ENCODE measurements around the gene MAPK1.

DNA sequence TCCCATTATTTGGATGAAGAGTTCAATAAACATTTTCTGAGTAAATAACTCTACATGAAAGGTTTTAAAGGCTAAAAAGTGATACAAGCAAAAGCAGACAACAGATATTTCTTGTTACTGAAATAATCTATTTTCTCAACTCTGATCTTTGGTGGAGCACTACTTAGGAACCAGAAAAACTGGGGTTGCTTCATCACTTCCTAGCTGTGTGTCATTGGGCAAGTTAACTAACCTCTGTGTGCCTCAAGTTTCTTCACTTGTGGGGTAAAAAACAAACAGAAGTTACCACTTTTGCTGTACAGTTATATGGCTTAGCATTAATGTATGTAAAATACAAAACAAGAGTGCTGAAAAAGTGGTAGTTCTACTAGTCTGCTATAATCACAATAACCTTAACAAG is 5.6 kb downstream of the MAPK1 start:
- TF ChIP-seq, protein P1, sequence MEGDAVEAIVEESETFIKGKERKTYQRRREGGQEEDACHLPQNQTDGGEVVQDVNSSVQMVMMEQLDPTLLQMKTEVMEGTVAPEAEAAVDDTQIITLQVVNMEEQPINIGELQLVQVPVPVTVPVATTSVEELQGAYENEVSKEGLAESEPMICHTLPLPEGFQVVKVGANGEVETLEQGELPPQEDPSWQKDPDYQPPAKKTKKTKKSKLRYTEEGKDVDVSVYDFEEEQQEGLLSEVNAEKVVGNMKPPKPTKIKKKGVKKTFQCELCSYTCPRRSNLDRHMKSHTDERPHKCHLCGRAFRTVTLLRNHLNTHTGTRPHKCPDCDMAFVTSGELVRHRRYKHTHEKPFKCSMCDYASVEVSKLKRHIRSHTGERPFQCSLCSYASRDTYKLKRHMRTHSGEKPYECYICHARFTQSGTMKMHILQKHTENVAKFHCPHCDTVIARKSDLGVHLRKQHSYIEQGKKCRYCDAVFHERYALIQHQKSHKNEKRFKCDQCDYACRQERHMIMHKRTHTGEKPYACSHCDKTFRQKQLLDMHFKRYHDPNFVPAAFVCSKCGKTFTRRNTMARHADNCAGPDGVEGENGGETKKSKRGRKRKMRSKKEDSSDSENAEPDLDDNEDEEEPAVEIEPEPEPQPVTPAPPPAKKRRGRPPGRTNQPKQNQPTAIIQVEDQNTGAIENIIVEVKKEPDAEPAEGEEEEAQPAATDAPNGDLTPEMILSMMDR (IDR thresholded peaks at IDR 0.05; ENCODE audit: insufficient read depth, low read depth, low read length), result no peak
- no peak for TF ChIP-seq EZH2 (IDR thresholded peaks at IDR 0.05; ENCODE audit: insufficient read depth, low read length)
